ENCODE results near the gene NIP7. TPM values are rescaled to one million over a fixed set of nuclear protein-coding genes. Genes with fewer than 3 reads are reported as not detected.

The NIP7 gene
- total and polyA plus RNA-seq, 2 of the 4 experiments (the other 2 are of a cell fraction) = 14.0 to 28.3 TPM

- ChIA-PET CTCF (no interaction called here), POLR2A (ENCODE audit: unreplicated experiment) (no interaction called here)
- ATAC-seq (ENCODE audit: low read depth) (no peak), DNase-seq (no peak)
- Histone ChIP-seq H4K91ac (ENCODE audit: insufficient read depth, low read depth, low read length) (no peak overlapping the region), H3K14ac (replicated peaks; ENCODE audit: low read depth, low read length) (no peak overlapping the region), H2BK20ac (ENCODE audit: low read depth, low read length) (no peak overlapping the region), H2AK5ac (ENCODE audit: low read depth, low read length) (no peak overlapping the region), H3K4ac (ENCODE audit: low read depth, low read length) (no peak overlapping the region), H4K8ac (ENCODE audit: low read depth in 2 of 2, low read length in 2 of 2) (no peak overlapping the region), H2BK120ac (ENCODE audit: low read depth, low read length) (no peak overlapping the region), H3K4me1 (ENCODE audit: control insufficient read depth, insufficient read depth, low read length) (no peaks in the 10 kb centered on the region), H3K27me3 (ENCODE audit: control insufficient read depth, insufficient read depth, low read length) (no peaks in the 10 kb centered on the region), H4K5ac (ENCODE audit: low read depth, low read length) (no peak overlapping the region), H2BK5ac (ENCODE audit: low read depth, low read length, poor library complexity, severe bottlenecking) (no peak overlapping the region), H3K27ac (ENCODE audit: insufficient read depth, low read length) (no peak overlapping the region), H3K56ac (ENCODE audit: extremely low read depth, insufficient read depth, low read length) (no peak overlapping the region), H3K36me3 (ENCODE audit: control insufficient read depth, insufficient read depth, low read length) (peaks cover 85% of the 10 kb centered on the region), H3K4me2 (ENCODE audit: low read depth, low read length) (no peak overlapping the region), H2AK9ac (replicated peaks; ENCODE audit: low read depth, low read length, poor library complexity) (no peak overlapping the region), H3K79me1 (ENCODE audit: low read depth in 1 of 2, low read length in 2 of 2) (peaks cover 41 to 84% of the 10 kb centered on the region in 2 experiments), H2AFZ (replicated peaks; ENCODE audit: low read length, poor library complexity) (peak overlapping the region; percentile 32), H2BK15ac (ENCODE audit: low read depth, low read length) (no peak overlapping the region), H3K9ac (ENCODE audit: low read depth, low read length) (no peak overlapping the region), H4K20me1 (ENCODE audit: insufficient read depth, low read length) (peaks cover 43% of the 10 kb centered on the region), H3K18ac (ENCODE audit: low read depth, low read length) (no peak overlapping the region), H3K9me3 (ENCODE audit: control insufficient read depth, insufficient read depth, low read length) (no peaks in the 10 kb centered on the region), H3K23ac (ENCODE audit: low read depth, low read length) (no peak overlapping the region), H3K9me1 (ENCODE audit: insufficient read depth, low read length) (peaks cover 3% of the 10 kb centered on the region; the same call in 1 of the 2 replicates), H3K4me3 (ENCODE audit: insufficient read depth, low read depth, low read length) (no peak overlapping the region)
- TF ChIP-seq CHD1 (IDR thresholded peaks at IDR 0.05; ENCODE audit: low read depth, low read length) (no peak), BHLHE40 (IDR thresholded peaks at IDR 0.05; ENCODE audit: low read depth, low read length) (no peak), RFX5 (IDR thresholded peaks at IDR 0.05; ENCODE audit: low read depth, low read length) (no peak), CEBPB (IDR thresholded peaks at IDR 0.05; ENCODE audit: low read depth, low read length) (no peak), SMC3 (IDR thresholded peaks at IDR 0.05; ENCODE audit: low read depth, low read length) (no peak), POLR2A (IDR thresholded peaks at IDR 0.05; ENCODE audit: low read depth, low read length) (no peak), MAZ (IDR thresholded peaks at IDR 0.05; ENCODE audit: borderline replicate concordance, low read depth, low read length) (no peak), RAD21 (IDR thresholded peaks at IDR 0.05; ENCODE audit: low read length) (no peak), RCOR1 (IDR thresholded peaks at IDR 0.05; ENCODE audit: insufficient replicate concordance, low read length) (no peak), ELK1 (IDR thresholded peaks at IDR 0.05; ENCODE audit: borderline replicate concordance, low read depth, low read length) (no peak), CTCF (conservative IDR thresholded peaks at IDR 0.05; ENCODE audit: low read depth, low read length) (no peak), NFE2L2 (IDR thresholded peaks at IDR 0.05; ENCODE audit: low read depth, low read length) (no peak), USF2 (IDR thresholded peaks at IDR 0.05; ENCODE audit: low read depth, low read length) (no peak), MAFK (IDR thresholded peaks at IDR 0.05; ENCODE audit: low read depth, low read length) (no peak), MXI1 (IDR thresholded peaks at IDR 0.05; ENCODE audit: borderline replicate concordance, low read depth, low read length) (no peak), FOS (IDR thresholded peaks at IDR 0.05; ENCODE audit: low read depth, low read length) (no peak)
- 100% methylated on average over 1 of the region's 9 CpGs; no CpG with 5 or more reads in 1 of the 2 experiments for WGBS, 2 experiments (ENCODE audit: extremely low coverage in 2 of 2, insufficient read length in 1 of 2)
- intact Hi-C loops (cut with micrococcal nuclease) = no loop called here
- in situ Hi-C loops (cut with MboI; ENCODE audit: low sequenced_read_pairs) = no loop called here
- no TSS peak for BruUV-seq (replicated peaks)
- dilution Hi-C loops (cut with HindIII; ENCODE audit: low sequenced_read_pairs, unreplicated experiment) = no loop called here
Observed at GRCh38 chr16:69319381-69319780, 20.2 kb upstream of the NIP7 start.

Data from IMR-90 (cell line).